Hepatocyte (in vitro differentiated cells): ENCODE measurements around the gene SLC35F6.

Experiments
- EZH2 ChIP-seq: fragments of 200-600 bp; sonication (generic); IDR thresholded peaks from 2 replicates; pipeline ENCODE4 v1.6.1; 2016; ENCODE audit warnings: antibody characterized with exemption, mild to moderate bottlenecking, borderline replicate concordance
- EZH2phosphoT487 ChIP-seq: fragments of 200-600 bp; sonication (generic); IDR thresholded peaks from one replicate; pipeline ENCODE4 v1.6.1; 2018; ENCODE audit warnings: antibody characterized with exemption, mild to moderate bottlenecking, low read depth, moderate library complexity; ENCODE audit not compliant: unreplicated experiment, severe bottlenecking
- TF ChIP-seq, protein P1 (sequence below): fragments of 200-600 bp; sonication (generic); IDR thresholded peaks from 2 replicates; pipeline ENCODE4 v1.5.1; 2016; ENCODE audit warnings: antibody characterized with exemption, mild to moderate bottlenecking; ENCODE audit not compliant: poor library complexity

DNA sequence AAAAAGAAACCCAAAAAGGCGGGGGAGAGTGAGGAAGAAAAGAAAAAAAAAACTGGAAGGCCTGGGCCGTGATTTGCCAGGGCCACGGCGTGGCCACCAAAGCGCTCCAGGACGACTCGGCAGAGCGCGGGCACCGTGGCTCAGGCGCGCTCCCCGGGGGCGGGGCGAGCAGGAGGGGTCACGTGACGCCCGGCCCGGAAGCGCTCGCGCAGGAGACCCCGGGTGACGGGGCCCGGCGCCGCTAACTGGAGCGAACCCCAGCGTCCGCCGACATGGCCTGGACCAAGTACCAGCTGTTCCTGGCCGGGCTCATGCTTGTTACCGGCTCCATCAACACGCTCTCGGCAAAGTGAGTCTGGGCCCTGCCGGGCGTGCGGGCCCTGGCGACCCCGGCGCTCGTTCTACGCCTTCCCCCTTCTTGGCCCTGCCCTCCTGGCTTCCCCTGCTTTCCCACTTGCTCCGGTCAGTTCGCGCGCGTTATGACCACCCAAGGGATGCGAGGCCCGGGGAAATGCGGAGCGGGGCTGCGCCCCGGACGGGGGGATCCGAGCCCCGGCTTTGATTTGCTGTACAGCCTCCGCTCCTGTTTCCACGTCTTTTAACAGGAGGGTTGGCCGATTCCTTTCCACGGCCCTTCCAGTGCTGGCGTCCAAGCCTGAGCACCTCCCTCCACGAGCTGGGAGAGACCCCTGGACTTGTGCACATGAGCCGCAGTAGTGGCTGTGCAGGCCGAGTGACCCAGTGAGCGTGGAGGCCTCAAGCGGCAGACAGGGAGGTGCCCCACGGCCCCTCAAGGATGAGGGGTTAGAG lies at the start of gene SLC35F6:
- TF ChIP-seq, protein P1, sequence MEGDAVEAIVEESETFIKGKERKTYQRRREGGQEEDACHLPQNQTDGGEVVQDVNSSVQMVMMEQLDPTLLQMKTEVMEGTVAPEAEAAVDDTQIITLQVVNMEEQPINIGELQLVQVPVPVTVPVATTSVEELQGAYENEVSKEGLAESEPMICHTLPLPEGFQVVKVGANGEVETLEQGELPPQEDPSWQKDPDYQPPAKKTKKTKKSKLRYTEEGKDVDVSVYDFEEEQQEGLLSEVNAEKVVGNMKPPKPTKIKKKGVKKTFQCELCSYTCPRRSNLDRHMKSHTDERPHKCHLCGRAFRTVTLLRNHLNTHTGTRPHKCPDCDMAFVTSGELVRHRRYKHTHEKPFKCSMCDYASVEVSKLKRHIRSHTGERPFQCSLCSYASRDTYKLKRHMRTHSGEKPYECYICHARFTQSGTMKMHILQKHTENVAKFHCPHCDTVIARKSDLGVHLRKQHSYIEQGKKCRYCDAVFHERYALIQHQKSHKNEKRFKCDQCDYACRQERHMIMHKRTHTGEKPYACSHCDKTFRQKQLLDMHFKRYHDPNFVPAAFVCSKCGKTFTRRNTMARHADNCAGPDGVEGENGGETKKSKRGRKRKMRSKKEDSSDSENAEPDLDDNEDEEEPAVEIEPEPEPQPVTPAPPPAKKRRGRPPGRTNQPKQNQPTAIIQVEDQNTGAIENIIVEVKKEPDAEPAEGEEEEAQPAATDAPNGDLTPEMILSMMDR, result no peak
- TF ChIP-seq EZH2, result no peak
- no peak for TF ChIP-seq EZH2phosphoT487
